ENCODE measurements around the gene PIGK. TPM values are rescaled to one million over a fixed set of nuclear protein-coding genes. Genes with fewer than 3 reads are reported as not detected.

The PIGK gene
- total RNA-seq, result 10.8 and 11.1 TPM in 2 replicates

DNA sequence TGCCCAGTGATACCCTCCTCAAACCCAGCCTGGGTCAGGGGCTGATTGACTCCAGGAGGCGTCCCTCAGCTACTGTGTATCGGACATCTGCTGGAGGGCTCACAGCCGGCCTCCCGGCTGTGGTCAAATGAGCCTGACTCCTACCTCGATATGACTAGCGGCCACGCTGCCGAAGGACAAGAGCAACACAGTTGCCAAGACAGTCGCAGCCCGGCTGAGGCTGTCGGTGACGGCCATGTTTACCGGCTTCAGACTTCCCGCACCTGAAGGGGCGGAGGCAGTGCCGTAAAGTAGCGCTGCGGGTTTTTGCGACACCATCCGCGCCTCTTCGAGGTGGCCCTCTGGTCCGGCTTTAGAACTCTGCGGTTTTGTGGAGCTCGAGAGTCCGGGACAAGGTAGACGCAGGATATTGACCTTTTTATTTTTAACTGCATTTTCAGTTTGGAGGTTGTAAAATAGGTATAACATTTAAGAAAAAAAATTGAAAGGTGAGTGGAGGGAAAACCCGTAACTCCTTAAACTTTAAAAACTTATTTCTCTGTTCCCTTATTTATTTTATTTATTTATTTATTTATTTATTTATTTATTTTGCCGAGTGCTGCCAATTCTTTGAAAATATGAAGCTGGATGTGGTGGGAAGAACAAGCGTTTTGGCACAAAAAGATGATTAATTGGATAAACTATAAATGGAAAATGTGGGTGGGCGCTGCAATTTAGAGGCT is at the start of gene PIGK:
Gene PIGK, minus strand, starts transcription at position 265 of the 722 bp plus-strand sequence. Its CDS starts 28 bp downstream, at position 237.
- ChIA-PET POLR2A (interaction anchor here (0.6 to 2.3 kb wide), 5 partner anchors 463 to 785 kb away, joined by 4 to 8 read pairs (median 4); partner anchors contain the start of genes DNAJB4, MIGA1 and ZZZ3), CTCF (no interaction called here)
- peak; percentile 77 for DNase-seq
- TF ChIP-seq, protein P1, sequence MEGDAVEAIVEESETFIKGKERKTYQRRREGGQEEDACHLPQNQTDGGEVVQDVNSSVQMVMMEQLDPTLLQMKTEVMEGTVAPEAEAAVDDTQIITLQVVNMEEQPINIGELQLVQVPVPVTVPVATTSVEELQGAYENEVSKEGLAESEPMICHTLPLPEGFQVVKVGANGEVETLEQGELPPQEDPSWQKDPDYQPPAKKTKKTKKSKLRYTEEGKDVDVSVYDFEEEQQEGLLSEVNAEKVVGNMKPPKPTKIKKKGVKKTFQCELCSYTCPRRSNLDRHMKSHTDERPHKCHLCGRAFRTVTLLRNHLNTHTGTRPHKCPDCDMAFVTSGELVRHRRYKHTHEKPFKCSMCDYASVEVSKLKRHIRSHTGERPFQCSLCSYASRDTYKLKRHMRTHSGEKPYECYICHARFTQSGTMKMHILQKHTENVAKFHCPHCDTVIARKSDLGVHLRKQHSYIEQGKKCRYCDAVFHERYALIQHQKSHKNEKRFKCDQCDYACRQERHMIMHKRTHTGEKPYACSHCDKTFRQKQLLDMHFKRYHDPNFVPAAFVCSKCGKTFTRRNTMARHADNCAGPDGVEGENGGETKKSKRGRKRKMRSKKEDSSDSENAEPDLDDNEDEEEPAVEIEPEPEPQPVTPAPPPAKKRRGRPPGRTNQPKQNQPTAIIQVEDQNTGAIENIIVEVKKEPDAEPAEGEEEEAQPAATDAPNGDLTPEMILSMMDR (IDR thresholded peaks at IDR 0.05), result no peak
- Mint-ChIP-seq H3K9me3 (peaks cover 4% of the 10 kb centered on the region), H3K27me3 (no peaks in the 10 kb centered on the region), H3K4me3 (peak within 1 kb of the TSS; percentile 95), H3K36me3 (ENCODE audit: low read depth) (peaks cover 10% of the 10 kb centered on the region), H3K4me1 (peaks cover 26% of the 10 kb centered on the region), H3K27ac (peak within 1 kb of the TSS; percentile 89)
- intact Hi-C loops (cut with micrococcal nuclease), result loop anchor here (1.0 to 10.0 kb wide), 7 partner anchors 321 to 1145 kb away; partner anchors contain the start of genes DNAJB4, MIGA1, ST6GALNAC3 and USP33
- ATAC-seq (ENCODE audit: low read depth), result peak; percentile 98

DNA sequence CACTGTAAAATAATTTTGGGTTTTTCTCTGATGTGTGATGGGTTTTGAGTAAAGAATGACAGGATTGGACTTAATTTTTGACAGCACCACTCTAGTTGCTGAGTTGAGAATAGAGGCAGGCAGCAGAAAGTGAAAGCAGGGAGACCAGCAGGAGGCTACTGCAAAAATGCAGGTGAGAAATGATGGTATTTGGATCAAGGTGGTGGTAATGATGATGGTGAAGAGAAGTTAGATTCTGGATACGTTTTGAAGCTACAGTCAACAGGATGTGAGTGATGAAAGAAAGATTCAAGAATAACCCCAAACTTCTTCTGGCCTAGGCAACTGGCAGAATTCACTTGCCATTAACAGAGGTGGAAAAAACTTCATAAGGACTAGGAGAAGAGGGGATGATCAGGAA is 47.8 kb upstream of the PIGK start:
- no peaks in the 10 kb centered on the region for H3K9me3 Mint-ChIP-seq
- no peaks in the 10 kb centered on the region for H3K36me3 Mint-ChIP-seq (ENCODE audit: low read depth)
- DNase-seq (no peak), ATAC-seq (ENCODE audit: low read depth) (no peak)
- no peaks in the 10 kb centered on the region for H3K4me1 Mint-ChIP-seq
- TF ChIP-seq, protein P1 (IDR thresholded peaks at IDR 0.05), result no peak
- peaks cover 11% of the 10 kb centered on the region for H3K27me3 Mint-ChIP-seq
- H3K27ac Mint-ChIP-seq, result no peak overlapping the region
- ChIA-PET CTCF (no interaction called here), POLR2A (no interaction called here)
- H3K4me3 Mint-ChIP-seq, result no peak overlapping the region
- intact Hi-C loops (cut with micrococcal nuclease), result no loop called here

DNA sequence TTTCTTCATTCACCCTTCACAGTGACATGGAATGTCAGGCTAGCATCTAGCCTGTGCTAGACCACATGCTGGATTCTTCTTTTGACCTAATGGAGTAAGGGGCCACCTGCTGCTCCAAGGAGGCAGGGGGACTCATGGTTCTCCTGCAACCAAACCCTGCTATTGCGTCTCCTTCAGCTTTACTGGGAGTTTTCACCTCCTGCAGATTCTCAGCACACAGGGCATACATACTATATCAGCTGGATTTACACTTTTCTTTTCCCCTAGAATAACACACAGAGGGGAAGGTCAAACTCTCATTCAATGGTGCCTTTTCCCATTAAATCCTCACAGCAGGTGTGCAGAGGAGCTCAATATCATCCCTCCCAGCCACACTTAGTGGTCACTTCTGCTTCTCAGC is 46.0 kb upstream of the PIGK start:
- H3K9me3 Mint-ChIP-seq, result no peaks in the 10 kb centered on the region
- peaks cover 6% of the 10 kb centered on the region for H3K27me3 Mint-ChIP-seq
- no peak overlapping the region for H3K4me3 Mint-ChIP-seq
- TF ChIP-seq, protein P1 (IDR thresholded peaks at IDR 0.05), result no peak
- CTCF ChIA-PET, result no interaction called here
- POLR2A ChIA-PET, result no interaction called here
- no peaks in the 10 kb centered on the region for H3K36me3 Mint-ChIP-seq (ENCODE audit: low read depth)
- no peak overlapping the region for H3K27ac Mint-ChIP-seq
- no peaks in the 10 kb centered on the region for H3K4me1 Mint-ChIP-seq
- ATAC-seq (ENCODE audit: low read depth) (no peak), DNase-seq (no peak)
- intact Hi-C loops (cut with micrococcal nuclease), result no loop called here

DNA sequence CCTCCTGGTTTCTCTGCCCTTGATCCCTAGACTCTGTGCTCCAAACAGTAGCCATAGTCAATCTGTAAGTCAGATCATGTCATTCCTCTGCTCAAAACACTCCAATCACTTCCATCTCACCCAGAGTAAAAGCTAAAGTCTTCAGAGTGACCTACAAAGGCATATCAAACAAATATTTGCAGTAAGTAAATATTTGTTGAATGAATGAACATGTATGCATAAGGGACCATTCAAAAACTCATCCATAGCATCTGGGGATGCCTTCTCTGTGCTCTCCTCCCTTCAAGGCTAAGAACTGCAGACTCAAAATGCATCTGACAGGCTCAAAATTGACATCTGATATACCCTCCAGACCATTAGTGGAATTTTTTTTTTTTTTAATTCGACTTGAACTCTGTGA is 44.5 kb upstream of the PIGK start:
- DNase-seq (no peak), ATAC-seq (ENCODE audit: low read depth) (no peak)
- Mint-ChIP-seq H3K36me3 (ENCODE audit: low read depth) (no peaks in the 10 kb centered on the region), H3K9me3 (no peaks in the 10 kb centered on the region), H3K4me1 (no peaks in the 10 kb centered on the region), H3K27ac (no peak overlapping the region), H3K27me3 (peaks cover 4% of the 10 kb centered on the region), H3K4me3 (no peak overlapping the region)
- CTCF ChIA-PET, result no interaction called here
- TF ChIP-seq, protein P1 (IDR thresholded peaks at IDR 0.05), result no peak
- intact Hi-C loops (cut with micrococcal nuclease), result no loop called here
- POLR2A ChIA-PET, result no interaction called here

DNA sequence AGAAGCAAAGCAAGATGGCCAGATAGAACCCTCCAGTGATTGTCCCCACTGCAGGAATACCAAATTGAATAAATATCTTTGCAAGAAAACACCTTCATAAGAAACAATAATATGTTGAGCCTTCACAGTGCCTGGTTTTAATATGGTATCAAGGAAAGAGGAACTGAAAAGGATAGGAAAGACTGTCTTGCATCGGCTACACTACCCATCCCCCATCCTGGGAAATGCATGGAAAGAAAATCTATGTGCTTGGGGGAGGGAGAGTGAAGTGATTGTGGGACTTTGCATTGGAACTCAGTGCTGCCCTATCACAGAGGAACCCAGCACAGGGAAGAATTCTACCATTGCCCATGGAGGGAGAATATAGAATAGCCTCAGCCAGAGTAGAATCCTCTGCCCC is 34.0 kb upstream of the PIGK start:
- Mint-ChIP-seq H3K9me3 (peaks cover 41% of the 10 kb centered on the region), H3K4me3 (no peak overlapping the region), H3K27me3 (no peaks in the 10 kb centered on the region), H3K27ac (no peak overlapping the region), H3K4me1 (no peaks in the 10 kb centered on the region), H3K36me3 (ENCODE audit: low read depth) (no peaks in the 10 kb centered on the region)
- no peak for DNase-seq
- CTCF ChIA-PET, result no interaction called here
- ATAC-seq (ENCODE audit: low read depth), result no peak
- POLR2A ChIA-PET, result no interaction called here
- TF ChIP-seq, protein P1 (IDR thresholded peaks at IDR 0.05), result no peak
- intact Hi-C loops (cut with micrococcal nuclease), result no loop called here

Measured in activated B cell treated with CpG ODN at 0.5 μM for 24 hours (primary cell).